Measurements from ENCODE around the gene NEURL3. TPM values are rescaled to one million over a fixed set of nuclear protein-coding genes. Genes with fewer than 3 reads are reported as not detected.

NEURL3 gene
- total RNA-seq, 4 donors from 2014 or later: 0.32 to 7.9 (median 7.0) TPM; not detected in 1

DNA sequence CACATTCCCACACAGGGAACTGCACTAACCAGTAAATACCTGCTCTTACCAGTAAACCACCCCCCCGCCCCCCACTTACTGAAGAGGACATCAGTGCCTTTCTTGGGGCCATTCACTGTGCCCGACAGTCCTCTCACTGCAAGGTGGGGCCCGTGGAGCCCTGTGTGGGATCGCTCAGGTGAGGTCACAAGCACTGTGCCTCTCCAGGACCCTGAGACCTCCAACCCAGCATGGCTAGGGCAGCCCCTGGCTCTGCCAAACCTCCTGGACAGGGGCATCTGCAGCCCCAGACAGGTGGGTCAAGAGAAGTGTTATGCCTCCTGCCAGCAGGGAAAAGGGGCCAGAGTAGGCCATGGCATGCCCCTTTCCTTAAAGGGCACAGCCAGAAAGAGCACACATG is 6.7 kb upstream of the NEURL3 start:
- H3K36me3 ChIP-seq: no peaks in the 10 kb centered on the region
- H3K9me3 ChIP-seq: peaks cover 0 to 2% of the 10 kb centered on the region in 2 donors
- in situ Hi-C loops (cut with MboI; ENCODE audit: low pct_ligation_motif_present in 1 of 4, low pct_unique_long_range_greater_than_20kb in 1 of 4, low sequenced_read_pairs in 3 of 4): loop anchor here in 2 of 4 donors (10.0 to 25.0 kb wide), 3 partner anchors 107 to 500 kb away; partner anchors contain the start of gene SNRNP200 (in 1 of the 2)
- DNase-seq: no peak
- intact Hi-C loops (cut with DNase I; ENCODE audit: low total_unique reads): no loop called here
- peaks cover 3 to 14% (median 9%) of the 10 kb centered on the region in 4 donors for H3K4me1 ChIP-seq
- 83% methylated on average over 4 of the region's 4 CpGs; no CpG with 5 or more reads in 1 of the 2 donors for WGBS, 2 donors (ENCODE audit: low coverage in 1 of 2)
- H3K27me3 ChIP-seq: no peaks in the 10 kb centered on the region
- TF ChIP-seq EP300 (IDR thresholded peaks at IDR 0.05; ENCODE audit: low read depth) (no peak), POLR2AphosphoS5 (IDR thresholded peaks at IDR 0.05) (no peak), POLR2A (IDR thresholded peaks at IDR 0.05) (no peak)
- TF ChIP-seq, protein P1, sequence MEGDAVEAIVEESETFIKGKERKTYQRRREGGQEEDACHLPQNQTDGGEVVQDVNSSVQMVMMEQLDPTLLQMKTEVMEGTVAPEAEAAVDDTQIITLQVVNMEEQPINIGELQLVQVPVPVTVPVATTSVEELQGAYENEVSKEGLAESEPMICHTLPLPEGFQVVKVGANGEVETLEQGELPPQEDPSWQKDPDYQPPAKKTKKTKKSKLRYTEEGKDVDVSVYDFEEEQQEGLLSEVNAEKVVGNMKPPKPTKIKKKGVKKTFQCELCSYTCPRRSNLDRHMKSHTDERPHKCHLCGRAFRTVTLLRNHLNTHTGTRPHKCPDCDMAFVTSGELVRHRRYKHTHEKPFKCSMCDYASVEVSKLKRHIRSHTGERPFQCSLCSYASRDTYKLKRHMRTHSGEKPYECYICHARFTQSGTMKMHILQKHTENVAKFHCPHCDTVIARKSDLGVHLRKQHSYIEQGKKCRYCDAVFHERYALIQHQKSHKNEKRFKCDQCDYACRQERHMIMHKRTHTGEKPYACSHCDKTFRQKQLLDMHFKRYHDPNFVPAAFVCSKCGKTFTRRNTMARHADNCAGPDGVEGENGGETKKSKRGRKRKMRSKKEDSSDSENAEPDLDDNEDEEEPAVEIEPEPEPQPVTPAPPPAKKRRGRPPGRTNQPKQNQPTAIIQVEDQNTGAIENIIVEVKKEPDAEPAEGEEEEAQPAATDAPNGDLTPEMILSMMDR (IDR thresholded peaks at IDR 0.05): no peak
- no peak overlapping the region for H3K4me3 ChIP-seq
- H3K27ac ChIP-seq: no peak overlapping the region

- Histone ChIP-seq H3K27me3 (no peaks in the 10 kb centered on the region), H3K27ac (no peak overlapping the region), H3K4me1 (peaks cover 3 to 14% (median 9%) of the 10 kb centered on the region in 4 donors), H3K9me3 (no peaks in the 10 kb centered on the region), H3K4me3 (no peak overlapping the region), H3K36me3 (no peaks in the 10 kb centered on the region)
- intact Hi-C loops (cut with DNase I; ENCODE audit: low total_unique reads): no loop called here
- WGBS, 2 donors (ENCODE audit: low coverage in 1 of 2): 88 to 90% methylated on average over 4 to 6 of the region's 6 CpGs
- TF ChIP-seq EP300 (IDR thresholded peaks at IDR 0.05; ENCODE audit: low read depth) (no peak), POLR2AphosphoS5 (IDR thresholded peaks at IDR 0.05) (no peak), POLR2A (IDR thresholded peaks at IDR 0.05) (no peak)
- TF ChIP-seq, protein P1 (IDR thresholded peaks at IDR 0.05): no peak
- in situ Hi-C loops (cut with MboI; ENCODE audit: low pct_ligation_motif_present in 1 of 4, low pct_unique_long_range_greater_than_20kb in 1 of 4, low sequenced_read_pairs in 3 of 4): loop anchor here in 2 of 4 donors (10.0 to 25.0 kb wide), 3 partner anchors 106 to 499 kb away; partner anchors contain the start of gene SNRNP200 (in 1 of the 2)
- no peak for DNase-seq
Observed at GRCh38 chr2:96510931-96511595, 5.9 kb upstream of the NEURL3 start.

GRCh38 chr2:96509847-96510230 is 4.7 kb upstream of the NEURL3 start:
- H3K4me3 ChIP-seq: no peak overlapping the region
- in situ Hi-C loops (cut with MboI; ENCODE audit: low pct_ligation_motif_present in 1 of 4, low pct_unique_long_range_greater_than_20kb in 1 of 4, low sequenced_read_pairs in 3 of 4): loop anchor here in 3 of 4 donors (5.0 to 25.0 kb wide), 4 partner anchors 103 to 498 kb away; partner anchors contain the start of gene SNRNP200 (in 1 of the 3)
- no peaks in the 10 kb centered on the region for H3K36me3 ChIP-seq
- H3K27ac ChIP-seq: no peak overlapping the region
- 61% methylated on average over 10 of the region's 11 CpGs; no CpG with 5 or more reads in 1 of the 2 donors for WGBS, 2 donors (ENCODE audit: low coverage in 1 of 2)
- H3K4me1 ChIP-seq: peaks cover 7 to 25% (median 13%) of the 10 kb centered on the region in 4 donors
- intact Hi-C loops (cut with DNase I; ENCODE audit: low total_unique reads): loop anchor here (5.0 kb wide), 2 partner anchors 47 to 103 kb away; no protein-coding TSS in a partner anchor
- TF ChIP-seq EP300 (IDR thresholded peaks at IDR 0.05; ENCODE audit: low read depth) (no peak), POLR2A (IDR thresholded peaks at IDR 0.05) (no peak), POLR2AphosphoS5 (IDR thresholded peaks at IDR 0.05) (no peak)
- TF ChIP-seq, protein P1 (IDR thresholded peaks at IDR 0.05): no peak
- DNase-seq: no peak
- H3K27me3 ChIP-seq: no peaks in the 10 kb centered on the region
- no peaks in the 10 kb centered on the region for H3K9me3 ChIP-seq

GRCh38 chr2:96509114-96509846 is 4.1 kb upstream of the NEURL3 start:
- H3K4me3 ChIP-seq: no peak overlapping the region
- H3K27me3 ChIP-seq: no peaks in the 10 kb centered on the region
- peak; percentile 93 for DNase-seq
- 30 to 80% methylated on average over 5 to 32 of the region's 32 CpGs for WGBS, 2 donors (ENCODE audit: low coverage in 1 of 2)
- H3K9me3 ChIP-seq: no peaks in the 10 kb centered on the region
- no peak for TF ChIP-seq POLR2AphosphoS5 (IDR thresholded peaks at IDR 0.05)
- TF ChIP-seq, protein P1 (IDR thresholded peaks at IDR 0.05): peak; percentile 97 to 99 (median 98)
- peaks cover 7 to 26% (median 13%) of the 10 kb centered on the region in 4 donors for H3K4me1 ChIP-seq
- H3K36me3 ChIP-seq: no peaks in the 10 kb centered on the region
- no peak overlapping the region for H3K27ac ChIP-seq
- in situ Hi-C loops (cut with MboI; ENCODE audit: low pct_ligation_motif_present in 1 of 4, low pct_unique_long_range_greater_than_20kb in 1 of 4, low sequenced_read_pairs in 3 of 4) (loop anchor here in 2 of 4 donors (5.0 to 25.0 kb wide), 3 partner anchors 102 to 497 kb away; partner anchors contain the start of gene SNRNP200 (in 1 of the 2)), intact Hi-C loops (cut with DNase I; ENCODE audit: low total_unique reads) (loop anchor here (5.0 kb wide), 2 partner anchors 48 to 102 kb away; no protein-coding TSS in a partner anchor)
